Neural progenitor cell (in vitro differentiated cells): Measurements from ENCODE around the gene PACRG. TPM values are rescaled to one million over a fixed set of nuclear protein-coding genes. Genes with fewer than 3 reads are reported as not detected.

Experiments used
- DNase-seq: peaks from one replicate; pipeline ENCODE4 v3.0.0-alpha.2; 2016; ENCODE audit warnings: low spot score
- H2AFZ ChIP-seq: fragments of 200-600 bp; sonication (generic); replicated peaks from 2 replicates; pipeline ENCODE4 v1.6.1; 2016; ENCODE audit warnings: antibody characterized with exemption
- H3F3A ChIP-seq: fragments of 200-600 bp; sonication (generic); 2 replicates; pipeline ENCODE4 v1.6.1; 2016; ENCODE audit warnings: antibody characterized with exemption, low read depth
- H3K27ac ChIP-seq: fragments of 200-600 bp; sonication (generic); 2 replicates; pipeline ENCODE4 v1.5.1; 2016; ENCODE audit warnings: mild to moderate bottlenecking
- H3K27me3 ChIP-seq: fragments of 200-600 bp; sonication (generic); 2 replicates; pipeline ENCODE4 v1.6.1; 2016; ENCODE audit warnings: mild to moderate bottlenecking, moderate library complexity
- H3K36me3 ChIP-seq: fragments of 200-600 bp; sonication (generic); 2 replicates; pipeline ENCODE4 v1.5.1; 2016
- H3K4me1 ChIP-seq: fragments of 200-600 bp; sonication (generic); 2 replicates; pipeline ENCODE4 v1.6.1; 2016; ENCODE audit warnings: mixed run types
- H3K4me2 ChIP-seq: fragments of 200-600 bp; sonication (generic); 2 replicates; pipeline ENCODE4 v1.6.1; 2016
- H3K4me3 ChIP-seq: fragments of 200-600 bp; sonication (generic); 2 replicates; pipeline ENCODE4 v1.5.1; 2016
- H3K79me2 ChIP-seq: fragments of 200-600 bp; sonication (generic); 2 replicates; pipeline ENCODE4 v1.6.1; 2016; ENCODE audit warnings: low read depth
- H3K9ac ChIP-seq: fragments of 200-600 bp; sonication (generic); 2 replicates; pipeline ENCODE4 v1.6.1; 2016
- H3K9me3 ChIP-seq: fragments of 200-600 bp; sonication (generic); 2 replicates; pipeline ENCODE4 v1.5.1; 2016; ENCODE audit warnings: low read depth
- H4K20me1 ChIP-seq: fragments of 200-600 bp; sonication (generic); 2 replicates; pipeline ENCODE4 v1.6.1; 2016; ENCODE audit warnings: low read depth
- H3K27ac Mint-ChIP-seq: 3 replicates; pipeline ENCODE4 v1.8.0; 2021; ENCODE audit warnings: mixed read lengths
- H3K27me3 Mint-ChIP-seq: 2 replicates; pipeline ENCODE4 v1.8.0; 2022; ENCODE audit warnings: low read depth, mild to moderate bottlenecking, inconsistent platforms, moderate library complexity, mixed read lengths; ENCODE audit not compliant: insufficient read depth
- H3K36me3 Mint-ChIP-seq: 3 replicates; pipeline ENCODE4 v1.8.0; 2021; ENCODE audit warnings: mixed read lengths
- H3K4me1 Mint-ChIP-seq: 3 replicates; pipeline ENCODE4 v1.8.0; 2021; ENCODE audit warnings: mixed read lengths
- H3K4me3 Mint-ChIP-seq: 3 replicates; pipeline ENCODE4 v1.8.0; 2021; ENCODE audit warnings: mild to moderate bottlenecking, moderate library complexity, mixed read lengths
- H3K9me3 Mint-ChIP-seq: 3 replicates; pipeline ENCODE4 v1.8.0; 2020; ENCODE audit warnings: mixed read lengths
- EZH2 ChIP-seq: fragments of 200-600 bp; sonication (generic); IDR thresholded peaks from 2 replicates; pipeline ENCODE4 v1.6.1; 2017; ENCODE audit warnings: antibody characterized with exemption, mild to moderate bottlenecking, moderate library complexity
- EZH2phosphoT487 ChIP-seq: fragments of 200-600 bp; sonication (generic); IDR thresholded peaks from 2 replicates; pipeline ENCODE4 v1.6.1; 2017; ENCODE audit warnings: antibody characterized with exemption
- total RNA-seq: library from RNA; depleted of rRNA; stranded (reverse); fragments of >200 nt; gene quantifications from 2 replicates; pipeline ENCODE4 v1.2.3, GENCODE V29; 2015; ENCODE audit warnings: low replicate concordance
- TF ChIP-seq, protein P1 (sequence below): fragments of 200-600 bp; sonication (generic); IDR thresholded peaks from 2 replicates; pipeline ENCODE4 v1.5.1; 2017; ENCODE audit warnings: antibody characterized with exemption, mild to moderate bottlenecking

Gene PACRG
- total RNA-seq, 1 donor from 2014 or later = 0.30 TPM

DNA sequence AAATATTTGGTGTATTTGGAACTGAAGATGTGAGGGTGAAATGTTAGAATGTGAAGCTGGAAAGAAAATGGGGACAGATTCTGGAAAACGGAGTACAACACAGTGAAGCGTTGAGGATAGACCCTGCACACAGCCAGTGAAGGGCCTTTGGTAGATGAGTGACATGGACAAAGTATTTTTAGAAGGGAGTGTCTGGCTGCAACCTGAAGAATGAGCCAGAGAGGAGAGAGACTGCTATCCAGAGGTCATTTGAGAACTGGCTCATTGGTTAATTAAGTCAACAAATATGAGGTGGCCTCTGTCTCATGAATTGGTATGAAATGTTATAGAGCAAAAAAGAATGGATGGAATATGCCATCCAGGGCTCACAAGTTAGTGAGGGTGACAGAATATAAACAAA lies 310.5 kb downstream of the PACRG start:
- H3K4me1 ChIP-seq = no peaks in the 10 kb centered on the region
- H3K79me2 ChIP-seq = no peaks in the 10 kb centered on the region
- H2AFZ ChIP-seq = no peak overlapping the region
- H3K27ac ChIP-seq = no peak overlapping the region
- H3K36me3 Mint-ChIP-seq = no peaks in the 10 kb centered on the region
- DNase-seq = no peak
- peaks cover 2% of the 10 kb centered on the region for H3K27me3 Mint-ChIP-seq
- H3K36me3 ChIP-seq = no peaks in the 10 kb centered on the region
- peaks cover 25% of the 10 kb centered on the region for H3K9me3 Mint-ChIP-seq
- no peak overlapping the region for H3K4me3 Mint-ChIP-seq
- H3K9me3 ChIP-seq = no peaks in the 10 kb centered on the region
- TF ChIP-seq, protein P1, sequence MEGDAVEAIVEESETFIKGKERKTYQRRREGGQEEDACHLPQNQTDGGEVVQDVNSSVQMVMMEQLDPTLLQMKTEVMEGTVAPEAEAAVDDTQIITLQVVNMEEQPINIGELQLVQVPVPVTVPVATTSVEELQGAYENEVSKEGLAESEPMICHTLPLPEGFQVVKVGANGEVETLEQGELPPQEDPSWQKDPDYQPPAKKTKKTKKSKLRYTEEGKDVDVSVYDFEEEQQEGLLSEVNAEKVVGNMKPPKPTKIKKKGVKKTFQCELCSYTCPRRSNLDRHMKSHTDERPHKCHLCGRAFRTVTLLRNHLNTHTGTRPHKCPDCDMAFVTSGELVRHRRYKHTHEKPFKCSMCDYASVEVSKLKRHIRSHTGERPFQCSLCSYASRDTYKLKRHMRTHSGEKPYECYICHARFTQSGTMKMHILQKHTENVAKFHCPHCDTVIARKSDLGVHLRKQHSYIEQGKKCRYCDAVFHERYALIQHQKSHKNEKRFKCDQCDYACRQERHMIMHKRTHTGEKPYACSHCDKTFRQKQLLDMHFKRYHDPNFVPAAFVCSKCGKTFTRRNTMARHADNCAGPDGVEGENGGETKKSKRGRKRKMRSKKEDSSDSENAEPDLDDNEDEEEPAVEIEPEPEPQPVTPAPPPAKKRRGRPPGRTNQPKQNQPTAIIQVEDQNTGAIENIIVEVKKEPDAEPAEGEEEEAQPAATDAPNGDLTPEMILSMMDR = no peak
- TF ChIP-seq EZH2 = no peak
- no peak for TF ChIP-seq EZH2phosphoT487
- no peak overlapping the region for H3K4me2 ChIP-seq
- H3K4me1 Mint-ChIP-seq = no peaks in the 10 kb centered on the region
- no peak overlapping the region for H3K9ac ChIP-seq
- H3K27me3 ChIP-seq = no peaks in the 10 kb centered on the region
- H3K27ac Mint-ChIP-seq = no peak overlapping the region
- no peak overlapping the region for H3K4me3 ChIP-seq
- no peaks in the 10 kb centered on the region for H3F3A ChIP-seq
- H4K20me1 ChIP-seq = no peaks in the 10 kb centered on the region

DNA sequence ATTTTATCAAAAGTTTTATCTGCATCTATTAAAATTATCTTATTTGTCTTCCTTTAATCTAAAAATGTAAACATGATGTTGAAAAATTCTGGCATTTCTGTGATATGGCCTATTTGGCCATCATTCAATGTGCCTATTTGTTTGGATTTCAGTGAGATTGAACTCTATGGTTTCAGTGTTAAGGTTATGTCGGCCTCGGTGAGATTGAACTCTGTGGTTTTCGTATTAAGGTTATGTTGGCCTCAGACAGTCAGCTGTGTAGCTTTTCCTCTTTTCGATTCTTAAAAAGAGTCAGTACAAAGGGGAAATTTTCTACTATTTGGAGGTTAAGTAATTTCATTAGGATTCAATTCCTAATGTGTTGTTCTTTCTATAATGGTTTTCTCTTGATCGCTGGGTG lies 320.6 kb downstream of the PACRG start:
- no peaks in the 10 kb centered on the region for H3K27me3 ChIP-seq
- no peak overlapping the region for H3K4me3 ChIP-seq
- Mint-ChIP-seq H3K4me3 (no peak overlapping the region), H3K36me3 (peaks cover 6% of the 10 kb centered on the region), H3K27ac (no peak overlapping the region), H3K9me3 (peaks cover 27% of the 10 kb centered on the region), H3K27me3 (peaks cover 2% of the 10 kb centered on the region), H3K4me1 (peaks cover 2% of the 10 kb centered on the region)
- no peaks in the 10 kb centered on the region for H4K20me1 ChIP-seq
- H3K9ac ChIP-seq = no peak overlapping the region
- H2AFZ ChIP-seq = no peak overlapping the region
- H3F3A ChIP-seq = no peaks in the 10 kb centered on the region
- no peak overlapping the region for H3K4me2 ChIP-seq
- no peaks in the 10 kb centered on the region for H3K9me3 ChIP-seq
- H3K27ac ChIP-seq = no peak overlapping the region
- no peak for DNase-seq
- H3K4me1 ChIP-seq = no peaks in the 10 kb centered on the region
- TF ChIP-seq, protein P1 = no peak
- no peak for TF ChIP-seq EZH2phosphoT487
- TF ChIP-seq EZH2 = no peak
- no peaks in the 10 kb centered on the region for H3K36me3 ChIP-seq
- H3K79me2 ChIP-seq = no peaks in the 10 kb centered on the region

DNA sequence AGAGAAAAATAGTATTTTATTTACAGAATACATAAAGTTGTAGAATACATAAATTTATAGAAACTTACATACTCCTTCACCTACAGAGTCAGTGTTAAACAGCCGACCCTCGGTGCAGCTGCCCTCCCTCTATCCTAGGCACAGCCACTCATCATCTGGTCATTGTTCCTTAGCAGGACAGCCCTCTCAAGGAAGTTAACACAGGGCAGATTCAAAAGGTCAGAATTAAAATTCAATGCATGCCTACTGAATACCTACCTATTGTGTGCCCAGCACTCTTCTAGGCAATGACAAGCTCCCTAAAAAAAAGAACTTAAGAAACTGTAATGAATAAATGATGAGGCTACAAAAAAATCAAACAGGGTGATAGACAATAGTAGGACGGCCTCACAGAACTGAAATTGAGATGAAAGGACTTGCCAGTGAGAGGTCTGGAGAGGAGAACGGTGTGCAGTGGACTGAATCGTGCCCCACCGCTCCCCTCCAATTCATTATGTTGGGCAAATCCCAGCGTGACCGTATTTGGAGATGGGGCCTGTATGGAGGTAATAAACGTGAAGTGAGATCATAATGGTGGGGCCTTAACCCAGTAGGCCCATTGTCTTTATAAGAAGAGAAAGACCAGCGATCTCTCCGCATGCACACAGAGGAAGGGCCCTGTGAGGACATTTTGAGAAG lies 326.0 kb downstream of the PACRG start:
- Mint-ChIP-seq H3K36me3 (peaks cover 3% of the 10 kb centered on the region), H3K27ac (peak overlapping the region; percentile 100), H3K9me3 (peaks cover 36% of the 10 kb centered on the region), H3K4me3 (peak overlapping the region; percentile 17), H3K4me1 (peaks cover 18% of the 10 kb centered on the region), H3K27me3 (peaks cover 12% of the 10 kb centered on the region)
- Histone ChIP-seq H2AFZ (peak overlapping the region; percentile 10), H3K36me3 (no peaks in the 10 kb centered on the region), H3K27ac (no peak overlapping the region), H3K9me3 (no peaks in the 10 kb centered on the region), H3K4me3 (no peak overlapping the region), H3K4me2 (no peak overlapping the region), H4K20me1 (no peaks in the 10 kb centered on the region), H3K9ac (no peak overlapping the region), H3K27me3 (no peaks in the 10 kb centered on the region), H3F3A (no peaks in the 10 kb centered on the region), H3K4me1 (no peaks in the 10 kb centered on the region), H3K79me2 (no peaks in the 10 kb centered on the region)
- DNase-seq = no peak
- TF ChIP-seq, protein P1 = no peak
- TF ChIP-seq EZH2 (no peak), EZH2phosphoT487 (no peak)
